Endothelial cell of umbilical vein (primary cell): ENCODE measurements around the gene FOLR2. TPM values are rescaled to one million over a fixed set of nuclear protein-coding genes. Genes with fewer than 3 reads are reported as not detected.

Experiments used
- BruUV-seq: library from RNA; stranded (reverse); fragments of 400-500 nt; replicated peaks from 2 replicates; lab custom pipeline; 2021; lab: Mats Ljungman, UMichigan
- CTCF ChIA-PET: fragments of 300-600, 350-600 bp; sonication (Branson Sonifier 250); formaldehyde crosslinking; loops from one replicate; lab custom pipeline; 2021; ENCODE audit warnings: antibody characterized with exemption, inconsistent platforms; lab: Charles Lee
- POLR2A ChIA-PET: fragments of 300-600, 350-600 bp; sonication (Branson Sonifier 250); formaldehyde crosslinking; loops from one replicate; lab custom pipeline; 2021; ENCODE audit warnings: antibody characterized with exemption, inconsistent platforms; lab: Charles Lee
- DNase-seq: peaks from one replicate; pipeline ENCODE4 v3.0.0-alpha.2; 2011; ENCODE audit warnings: low read depth, low spot score
- FAIRE-seq: peaks from 2 replicates; lab custom pipeline; 2011; peaks lifted over from hg19 to GRCh38; lab: Jason Lieb, UNC
- H2AFZ ChIP-seq: 2 replicates; pipeline ENCODE4 v1.6.0; 2012; ENCODE audit warnings: low read depth, low read length, control low read depth, inconsistent platforms
- H3K27ac ChIP-seq: 2 replicates; pipeline ENCODE4 v1.5.1; 2011; ENCODE audit warnings: low read depth, mild to moderate bottlenecking, control low read depth, low read length, moderate library complexity; ENCODE audit not compliant: insufficient read depth
- H3K27me3 ChIP-seq, 2 experiments: 2 replicates each; pipeline versions ENCODE4 v1.6.0 to v1.6.1; 2011; ENCODE audit warnings: low read length in 2 of 2, mixed read lengths in 1 of 2; ENCODE audit not compliant: control insufficient read depth in 2 of 2, insufficient read depth in 2 of 2
- H3K36me3 ChIP-seq, 2 experiments: 2 replicates in 1 of 2; 3 replicates in 1 of 2; pipeline ENCODE4 v1.5.1; 2011; ENCODE audit warnings: low read length in 2 of 2, mild to moderate bottlenecking in 1 of 2, moderate library complexity in 1 of 2; ENCODE audit not compliant: control insufficient read depth in 2 of 2, insufficient read depth in 2 of 2; ENCODE audit errors: extremely low read depth in 1 of 2
- H3K4me1 ChIP-seq: 3 replicates; pipeline ENCODE4 v1.5.1; 2011; ENCODE audit warnings: mild to moderate bottlenecking, low read length; ENCODE audit not compliant: control insufficient read depth, insufficient read depth; ENCODE audit errors: extremely low read depth
- H3K4me2 ChIP-seq: 2 replicates; pipeline ENCODE4 v1.6.1; 2011; ENCODE audit warnings: low read length, control low read depth, mixed read lengths; ENCODE audit not compliant: insufficient read depth
- H3K4me3 ChIP-seq, 3 experiments: fragments of 200-600 bp in 1 of 3; sonication (generic), shearing (Covaris generic) in 1 of 3; replicated peaks in 1 of 3; 2 replicates each; pipeline ENCODE4 v1.5.1; 2011 to 2016; ENCODE audit warnings: control low read depth in 3 of 3, low read length in 3 of 3, mild to moderate bottlenecking in 2 of 3, inconsistent platforms in 1 of 3, low read depth in 1 of 3, moderate library complexity in 1 of 3; ENCODE audit not compliant: insufficient read depth in 1 of 3
- H3K79me2 ChIP-seq: 2 replicates; pipeline ENCODE4 v1.6.0; 2012; ENCODE audit warnings: low read length, inconsistent platforms; ENCODE audit not compliant: control insufficient read depth, insufficient read depth
- H3K9ac ChIP-seq: replicated peaks from 2 replicates; pipeline ENCODE3; 2011; ENCODE audit warnings: low read length, control low read depth; ENCODE audit not compliant: insufficient read depth; ENCODE audit errors: extremely low read depth
- H3K9me1 ChIP-seq: replicated peaks from 3 replicates; pipeline ENCODE4 v1.6.0; 2011; ENCODE audit warnings: mild to moderate bottlenecking, low read length; ENCODE audit not compliant: control insufficient read depth, insufficient read depth; ENCODE audit errors: extremely low read depth
- H3K9me3 ChIP-seq: replicated peaks from 2 replicates; pipeline ENCODE4 v1.5.1; 2012; ENCODE audit warnings: low read length, inconsistent platforms; ENCODE audit not compliant: control insufficient read depth, insufficient read depth
- H4K20me1 ChIP-seq: replicated peaks from 2 replicates; pipeline ENCODE3; 2011; ENCODE audit warnings: mild to moderate bottlenecking, low read length; ENCODE audit not compliant: control insufficient read depth, insufficient read depth; ENCODE audit errors: extremely low read depth
- GATA2 ChIP-seq: IDR thresholded peaks from 2 replicates; pipeline ENCODE4 v1.7.0; 2011; ENCODE audit warnings: low read depth, mild to moderate bottlenecking, moderate library complexity, mixed read lengths, low read length; ENCODE audit not compliant: insufficient read length, insufficient read depth
- MAX ChIP-seq: IDR thresholded peaks from 2 replicates; pipeline ENCODE4 v1.6.1; 2011; ENCODE audit not compliant: insufficient read depth, insufficient read length
- POLR2A ChIP-seq: IDR thresholded peaks from 2 replicates; pipeline ENCODE4 v1.6.1; 2012; ENCODE audit warnings: low read depth, mild to moderate bottlenecking, control low read depth, low read length
- POLR2AphosphoS5 ChIP-seq: IDR thresholded peaks from 2 replicates; pipeline ENCODE4 v1.6.1; 2012; ENCODE audit warnings: low read depth, mild to moderate bottlenecking, control low read depth, low read length, moderate library complexity; ENCODE audit not compliant: insufficient read depth
- dilution Hi-C: fragments of 300-500 bp; cut with MboI; formaldehyde crosslinking; loops from one replicate; pipeline ENCODE4 v1.15.0; 2019; ENCODE audit warnings: low sequenced_read_pairs; ENCODE audit not compliant: extremely low pct_ligation_motif_present
- intact Hi-C: fragments of 100-400 bp; cut with micrococcal nuclease; formaldehyde crosslinking; loops from one replicate; pipeline ENCODE4 v1.10.0; 2022
- polyA plus RNA-seq, 4 experiments: library from polyadenylated mRNA; depleted of rRNA in 3 of 4; stranded (reverse) in 3 of 4; unstranded in 1 of 4; fragments of >200 nt; gene quantifications; 2 replicates each; pipeline versions ENCODE4 v1.2.1 to v1.2.3, GENCODE V29; 2011 to 2012; ENCODE audit warnings: missing spikeins in 1 of 4
- total RNA-seq: library from RNA; stranded (reverse); gene quantifications from 2 replicates; pipeline ENCODE4 v1.2.3, GENCODE V29; 2021

Gene FOLR2
- total and polyA plus RNA-seq, 2 donors (not counting 3 experiments of a cell fraction or from before 2014, with no cell fraction given), result not detected

GRCh38 chr11:72223615-72224563 is 7.3 kb downstream of the FOLR2 start:
- peak overlapping the region; percentile 89 for H3K4me2 ChIP-seq
- POLR2A ChIA-PET, result interaction anchor here (1.0 to 1.5 kb wide), 2 partner anchors 111 to 152 kb away, joined by 3 to 5 read pairs; partner anchors contain the start of gene ANAPC15
- intact Hi-C loops, result loop anchor here (1.0 to 2.0 kb wide), 5 partner anchors 14 to 199 kb away; partner anchors contain the start of gene ANAPC15
- H3K79me2 ChIP-seq, result peaks cover 21% of the 10 kb centered on the region
- DNase-seq, result peak; percentile 74
- H3K27ac ChIP-seq, result peak overlapping the region; percentile 60
- BruUV-seq, result no TSS peak
- dilution Hi-C loops, result no loop called here
- H2AFZ ChIP-seq, result peak overlapping the region; percentile 89
- H4K20me1 ChIP-seq, result no peaks in the 10 kb centered on the region
- H3K9me3 ChIP-seq, result no peaks in the 10 kb centered on the region
- H3K4me3 ChIP-seq, result peak overlapping the region; percentile 76 to 94 (median 94)
- H3K9me1 ChIP-seq, result no peaks in the 10 kb centered on the region
- peak; percentile 24 for TF ChIP-seq POLR2AphosphoS5
- no peak for TF ChIP-seq GATA2
- no peak for TF ChIP-seq MAX
- TF ChIP-seq POLR2A, result no peak
- peak; percentile 12 for FAIRE-seq
- peaks cover 2 to 17% of the 10 kb centered on the region in 2 experiments for H3K36me3 ChIP-seq
- H3K4me1 ChIP-seq, result peaks cover 9% of the 10 kb centered on the region
- CTCF ChIA-PET, result interaction anchor here (0.8 to 3.2 kb wide), 9 partner anchors 12 to 207 kb away, joined by 4 to 17 read pairs (median 6); no protein-coding TSS in a partner anchor
- H3K27me3 ChIP-seq, result no peaks in the 10 kb centered on the region
- H3K9ac ChIP-seq, result peak overlapping the region; percentile 82
